B cell (primary cell): ENCODE measurements around the gene MAPT.

ENCODE experiments used
- CTCF ChIP-seq: fragments of 200-600 bp; IDR thresholded peaks from one replicate; pipeline ENCODE4 v1.8.0; 2022; ENCODE audit warnings: antibody characterized with exemption, mild to moderate bottlenecking
- EZH2 ChIP-seq: IDR thresholded peaks from 2 replicates; pipeline ENCODE4 v1.6.1; 2012; ENCODE audit warnings: borderline replicate concordance, low read depth, mild to moderate bottlenecking, moderate library complexity, low read length; ENCODE audit not compliant: insufficient read depth, poor library complexity, severe bottlenecking

DNA sequence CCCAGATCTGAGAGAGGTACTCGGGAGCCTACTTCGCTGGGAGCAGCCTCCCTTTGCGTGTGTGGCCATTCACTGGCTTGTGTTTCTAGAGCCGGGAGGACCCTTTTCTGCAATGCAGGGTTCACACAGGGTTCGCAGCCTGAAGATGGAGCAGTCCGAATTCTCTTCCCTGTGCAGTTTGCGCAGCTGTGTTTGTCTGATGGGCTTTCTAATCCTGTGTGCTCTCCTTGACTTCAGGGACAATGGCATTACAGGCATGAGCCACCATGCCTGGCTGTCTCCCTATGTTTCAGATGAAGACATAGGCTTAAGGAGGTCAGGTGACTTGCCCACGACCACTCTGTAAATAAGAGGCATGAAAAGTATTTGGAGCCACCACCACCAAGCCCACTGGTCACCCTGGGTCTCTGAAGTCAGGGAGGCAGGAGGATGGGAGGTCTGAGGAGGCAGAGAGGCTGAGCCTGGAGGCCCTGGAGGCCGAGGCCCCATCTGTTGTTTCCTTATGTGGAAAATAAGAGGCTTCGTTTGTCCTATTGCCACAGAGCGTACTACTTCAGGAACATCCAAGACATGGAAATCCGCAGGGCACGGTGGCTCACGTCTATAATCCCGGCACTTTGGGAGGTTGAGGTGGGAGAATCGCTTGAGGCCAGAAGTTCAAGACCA, 99.7 kb downstream of the MAPT start:
- TF ChIP-seq CTCF (no peak), EZH2 (no peak)
